OCI-LY1 (cell line): ENCODE data around the gene CBR1.

Experiments
- H2AFZ ChIP-seq: fragments of 200-600 bp; sonication (generic), shearing (Covaris generic); 2 replicates; pipeline ENCODE4 v1.6.0; 2014; ENCODE audit warnings: antibody characterized with exemption, mild to moderate bottlenecking, low read length
- H3F3A ChIP-seq: fragments of 200-600 bp; sonication (generic), shearing (Covaris generic); 2 replicates; pipeline ENCODE4 v1.6.0; 2014; ENCODE audit warnings: mild to moderate bottlenecking, antibody characterized with exemption, low read length, moderate library complexity; ENCODE audit not compliant: insufficient read depth
- H3K27ac ChIP-seq: fragments of 200-600 bp; sonication (generic); 2 replicates; pipeline ENCODE4 v1.5.1; 2014; ENCODE audit warnings: low read length, mixed run types, mild to moderate bottlenecking, low read depth; ENCODE audit not compliant: poor library complexity, severe bottlenecking
- H3K27me3 ChIP-seq: fragments of 200-600 bp; sonication (generic); 2 replicates; pipeline ENCODE4 v1.6.0; 2014; ENCODE audit warnings: antibody characterized with exemption, mild to moderate bottlenecking, low read length, moderate library complexity; ENCODE audit not compliant: insufficient read depth
- H3K36me3 ChIP-seq: fragments of 200-600 bp; sonication (generic); 2 replicates; pipeline ENCODE4 v1.6.1; 2014; ENCODE audit warnings: mild to moderate bottlenecking, antibody characterized with exemption, low read length, moderate library complexity, mixed read lengths; ENCODE audit not compliant: insufficient read depth
- H3K4me1 ChIP-seq: fragments of 200-600 bp; sonication (generic); 2 replicates; pipeline ENCODE4 v1.5.1; 2014; ENCODE audit warnings: mild to moderate bottlenecking, low read length, moderate library complexity; ENCODE audit not compliant: insufficient read depth, severe bottlenecking
- H3K4me2 ChIP-seq: fragments of 200-600 bp; sonication (generic), shearing (Covaris generic); 2 replicates; pipeline ENCODE4 v1.6.1; 2014; ENCODE audit warnings: low read length
- H3K4me3 ChIP-seq: fragments of 200-600 bp; sonication (generic); 2 replicates; pipeline ENCODE4 v1.5.1; 2014; ENCODE audit warnings: low read length, low read depth, mild to moderate bottlenecking, mixed read lengths; ENCODE audit not compliant: poor library complexity, severe bottlenecking
- H3K79me2 ChIP-seq: fragments of 200-600 bp; shearing (Covaris generic); 2 replicates; pipeline ENCODE4 v1.6.1; 2016; ENCODE audit warnings: mixed run types, low read length, mixed read lengths; ENCODE audit not compliant: insufficient read depth
- H3K9ac ChIP-seq: fragments of 200-600 bp; sonication (generic), shearing (Covaris generic); 2 replicates; pipeline ENCODE4 v1.6.1; 2014; ENCODE audit warnings: mild to moderate bottlenecking, low read length, mixed read lengths
- H3K9me2 ChIP-seq: fragments of 200-600 bp; sonication (generic), shearing (Covaris generic); 2 replicates; pipeline ENCODE4 v1.6.1; 2014; ENCODE audit warnings: low read depth, mild to moderate bottlenecking, low read length, mixed read lengths
- H3K9me3 ChIP-seq: fragments of 200-600 bp; shearing (Covaris generic); 2 replicates; pipeline ENCODE4 v1.6.1; 2014; ENCODE audit warnings: low read length, mixed read lengths
- H4K20me1 ChIP-seq: fragments of 200-600 bp; sonication (generic), shearing (Covaris generic); 2 replicates; pipeline ENCODE4 v1.6.0; 2016; ENCODE audit warnings: mild to moderate bottlenecking, low read length; ENCODE audit not compliant: insufficient read depth
- EZH2 ChIP-seq: fragments of 200-600 bp; sonication (generic), shearing (Covaris generic); IDR thresholded peaks from 2 replicates; pipeline ENCODE4 v1.8.0; 2017; ENCODE audit warnings: borderline replicate concordance, mixed run types, mild to moderate bottlenecking, antibody characterized with exemption, low read length, moderate library complexity, mixed read lengths
- TF ChIP-seq, protein P1 (sequence below): fragments of 200-600 bp; sonication (generic), shearing (Covaris generic); IDR thresholded peaks from 2 replicates; pipeline ENCODE4 v1.5.1; 2017; ENCODE audit warnings: mild to moderate bottlenecking, antibody characterized with exemption, low read length, moderate library complexity, mixed read lengths

CBR1 gene

DNA sequence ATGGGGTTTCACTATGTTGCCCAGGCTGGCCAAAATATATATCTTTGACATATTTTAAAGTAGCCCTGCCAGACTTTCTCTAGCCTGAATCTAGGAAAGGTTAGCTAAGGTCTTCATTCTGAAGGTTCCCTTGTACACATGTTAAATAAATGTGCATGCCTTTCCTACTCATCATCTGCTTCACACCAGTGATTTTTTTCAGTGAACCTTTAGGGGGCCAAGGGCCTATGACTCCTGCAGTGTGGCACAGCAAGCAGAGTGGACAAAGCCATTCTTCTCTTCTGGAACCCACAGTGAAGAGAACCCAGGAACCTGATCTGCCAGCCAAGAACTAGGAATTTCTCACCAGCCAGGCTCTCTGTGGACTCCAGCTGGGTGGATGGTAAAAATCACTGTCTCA is 22.9 kb downstream of the CBR1 start:
- H3K4me2 ChIP-seq: no peak overlapping the region
- no peaks in the 10 kb centered on the region for H3K36me3 ChIP-seq
- TF ChIP-seq, protein P1, sequence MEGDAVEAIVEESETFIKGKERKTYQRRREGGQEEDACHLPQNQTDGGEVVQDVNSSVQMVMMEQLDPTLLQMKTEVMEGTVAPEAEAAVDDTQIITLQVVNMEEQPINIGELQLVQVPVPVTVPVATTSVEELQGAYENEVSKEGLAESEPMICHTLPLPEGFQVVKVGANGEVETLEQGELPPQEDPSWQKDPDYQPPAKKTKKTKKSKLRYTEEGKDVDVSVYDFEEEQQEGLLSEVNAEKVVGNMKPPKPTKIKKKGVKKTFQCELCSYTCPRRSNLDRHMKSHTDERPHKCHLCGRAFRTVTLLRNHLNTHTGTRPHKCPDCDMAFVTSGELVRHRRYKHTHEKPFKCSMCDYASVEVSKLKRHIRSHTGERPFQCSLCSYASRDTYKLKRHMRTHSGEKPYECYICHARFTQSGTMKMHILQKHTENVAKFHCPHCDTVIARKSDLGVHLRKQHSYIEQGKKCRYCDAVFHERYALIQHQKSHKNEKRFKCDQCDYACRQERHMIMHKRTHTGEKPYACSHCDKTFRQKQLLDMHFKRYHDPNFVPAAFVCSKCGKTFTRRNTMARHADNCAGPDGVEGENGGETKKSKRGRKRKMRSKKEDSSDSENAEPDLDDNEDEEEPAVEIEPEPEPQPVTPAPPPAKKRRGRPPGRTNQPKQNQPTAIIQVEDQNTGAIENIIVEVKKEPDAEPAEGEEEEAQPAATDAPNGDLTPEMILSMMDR: no peak
- no peak for TF ChIP-seq EZH2

DNA sequence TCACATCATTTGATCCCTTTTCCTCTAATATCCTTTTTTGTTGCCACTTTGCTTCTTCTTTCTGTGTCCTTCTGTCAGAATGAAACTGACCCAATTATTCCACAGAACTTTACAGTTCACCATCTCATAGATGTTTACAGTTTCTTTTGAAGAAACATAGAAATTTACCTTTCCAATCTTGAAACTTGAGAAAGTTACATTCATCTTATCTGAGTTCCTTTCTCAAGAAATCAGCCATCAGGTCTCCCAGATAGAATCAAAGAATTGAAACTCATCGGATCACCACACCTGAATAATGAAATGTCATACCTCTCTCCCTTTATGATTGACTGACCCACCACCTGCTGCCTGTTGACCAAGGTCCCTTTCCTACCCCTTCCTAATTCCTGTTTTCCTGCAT is 23.7 kb downstream of the CBR1 start:
- H3K9ac ChIP-seq: no peak overlapping the region
- peaks cover 9% of the 10 kb centered on the region; the same call in 1 of the 2 replicates for H3K27me3 ChIP-seq
- TF ChIP-seq EZH2: no peak
- TF ChIP-seq, protein P1: no peak
- no peaks in the 10 kb centered on the region for H3F3A ChIP-seq
- H3K9me2 ChIP-seq: no peaks in the 10 kb centered on the region
- no peaks in the 10 kb centered on the region for H3K36me3 ChIP-seq
- H3K4me2 ChIP-seq: no peak overlapping the region
- no peaks in the 10 kb centered on the region for H4K20me1 ChIP-seq
- no peak overlapping the region for H3K27ac ChIP-seq
- no peak overlapping the region for H2AFZ ChIP-seq
- H3K4me1 ChIP-seq: no peaks in the 10 kb centered on the region
- peaks cover 6% of the 10 kb centered on the region; the same call in 1 of the 2 replicates for H3K9me3 ChIP-seq
- no peaks in the 10 kb centered on the region for H3K79me2 ChIP-seq
- no peak overlapping the region for H3K4me3 ChIP-seq

More for the DNA sequence above, 22.9 kb downstream of the CBR1 start:
- no peaks in the 10 kb centered on the region for H3F3A ChIP-seq
- H4K20me1 ChIP-seq: no peaks in the 10 kb centered on the region
- H3K27me3 ChIP-seq: peaks cover 9% of the 10 kb centered on the region; the same call in 1 of the 2 replicates
- no peaks in the 10 kb centered on the region for H3K9me2 ChIP-seq
- H3K9ac ChIP-seq: no peak overlapping the region
- H3K4me1 ChIP-seq: no peaks in the 10 kb centered on the region
- no peaks in the 10 kb centered on the region for H3K79me2 ChIP-seq
- peaks cover 6% of the 10 kb centered on the region; the same call in 1 of the 2 replicates for H3K9me3 ChIP-seq
- H2AFZ ChIP-seq: no peak overlapping the region
- no peak overlapping the region for H3K4me3 ChIP-seq
- H3K27ac ChIP-seq: no peak overlapping the region

DNA sequence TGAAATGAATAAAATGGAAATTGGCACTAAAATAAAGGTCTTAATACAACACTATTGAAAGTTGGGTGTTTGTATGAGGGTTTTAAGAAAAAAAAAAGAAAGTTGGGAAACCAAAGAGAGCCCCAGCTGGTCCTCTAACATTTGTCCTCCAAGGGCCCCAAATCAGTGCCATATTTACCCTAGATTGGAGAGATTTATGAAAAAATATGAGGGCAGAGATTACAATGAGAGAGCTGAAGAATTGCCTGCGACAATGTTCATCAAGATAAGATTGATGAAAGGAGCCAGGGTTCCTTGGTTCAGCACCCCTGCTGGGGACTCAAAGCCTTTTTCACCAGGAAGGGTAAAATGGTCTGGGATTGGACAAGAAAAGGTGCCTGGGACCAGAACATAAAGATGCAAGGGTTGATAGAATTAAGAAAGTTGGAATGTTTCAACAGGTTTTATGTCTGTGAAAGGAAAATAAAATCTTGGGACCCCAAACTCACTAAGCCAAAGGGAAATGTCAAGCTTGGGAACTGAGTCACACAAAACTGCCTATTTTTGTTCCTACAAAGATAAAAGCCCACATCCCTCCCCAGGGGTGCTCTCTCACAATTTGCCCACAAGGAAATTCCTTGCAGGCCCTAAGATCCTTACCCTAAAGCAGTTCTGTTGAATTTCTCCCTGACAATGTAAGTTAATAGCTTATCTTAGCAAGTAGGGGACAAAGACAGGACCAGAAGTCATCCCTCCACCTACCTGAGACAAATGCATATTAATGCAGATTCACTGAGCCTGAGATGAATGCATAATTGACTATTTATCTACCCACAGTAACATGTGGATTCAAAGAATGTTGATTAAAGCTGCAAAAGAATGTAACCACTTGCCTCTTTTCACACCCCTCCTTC is 26.8 kb downstream of the CBR1 start:
- H3K27me3 ChIP-seq: peaks cover 9% of the 10 kb centered on the region; the same call in 1 of the 2 replicates
- H3K36me3 ChIP-seq: no peaks in the 10 kb centered on the region
- no peak overlapping the region for H3K4me2 ChIP-seq
- no peaks in the 10 kb centered on the region for H3F3A ChIP-seq
- no peaks in the 10 kb centered on the region for H3K9me2 ChIP-seq
- H2AFZ ChIP-seq: no peak overlapping the region
- no peak overlapping the region for H3K4me3 ChIP-seq
- no peaks in the 10 kb centered on the region for H3K4me1 ChIP-seq
- H4K20me1 ChIP-seq: no peaks in the 10 kb centered on the region
- H3K9me3 ChIP-seq: peaks cover 6% of the 10 kb centered on the region; the same call in 1 of the 2 replicates
- no peaks in the 10 kb centered on the region for H3K79me2 ChIP-seq
- no peak overlapping the region for H3K27ac ChIP-seq
- no peak for TF ChIP-seq EZH2
- TF ChIP-seq, protein P1: no peak
- H3K9ac ChIP-seq: no peak overlapping the region
